Measurements from ENCODE around the gene CRB2.

CRB2 gene

GRCh38 chr9:123408313-123409262 is 52.6 kb downstream of the CRB2 start:
- DNase-seq: no peak

GRCh38 chr9:123410281-123410910 is 54.4 kb downstream of the CRB2 start:
- no peak for DNase-seq

- DNase-seq: no peak
Measured at GRCh38 chr9:123411191-123411590, 55.2 kb downstream of the CRB2 start.

GRCh38 chr9:123411636-123412035 is 55.6 kb downstream of the CRB2 start:
- DNase-seq: no peak

- no peak for DNase-seq
Measured at GRCh38 chr9:123412171-123412820, 56.3 kb downstream of the CRB2 start.

GRCh38 chr9:123414204-123414603 is 58.2 kb downstream of the CRB2 start:
- DNase-seq: no peak

- DNase-seq: no peak
Measured at GRCh38 chr9:123414936-123415930, 59.2 kb downstream of the CRB2 start.

GRCh38 chr9:123416176-123416575 is 60.2 kb downstream of the CRB2 start:
- DNase-seq: no peak

GRCh38 chr9:123417289-123418051 is 61.5 kb downstream of the CRB2 start:
- DNase-seq: no peak

GRCh38 chr9:123418052-123418430 is 62.0 kb downstream of the CRB2 start:
- no peak for DNase-seq

GRCh38 chr9:123418506-123418905 is 62.5 kb downstream of the CRB2 start:
- no peak for DNase-seq

GRCh38 chr9:123419091-123419490 is 63.1 kb downstream of the CRB2 start:
- DNase-seq: no peak

GRCh38 chr9:123419721-123420591 is 64.0 kb downstream of the CRB2 start:
- no peak for DNase-seq

GRCh38 chr9:123420592-123421111 is 64.7 kb downstream of the CRB2 start:
- no peak for DNase-seq

- DNase-seq: no peak
Measured at GRCh38 chr9:123421186-123421585, 65.2 kb downstream of the CRB2 start.

GRCh38 chr9:123421801-123422455 is 65.9 kb downstream of the CRB2 start:
- no peak for DNase-seq

GRCh38 chr9:123422635-123423310 is 66.8 kb downstream of the CRB2 start:
- no peak for DNase-seq

- DNase-seq: no peak
Measured at GRCh38 chr9:123423311-123423640, 67.3 kb downstream of the CRB2 start.

GRCh38 chr9:123424131-123424530 is 68.1 kb downstream of the CRB2 start:
- no peak for DNase-seq

Measured in amniotic stem cell (primary cell).